HepG2 (cell line): ENCODE results near the gene CARS1. TPM values are rescaled to one million over a fixed set of nuclear protein-coding genes. Genes with fewer than 3 reads are reported as not detected.
A peak's percentile ranks its signal among the peaks of the same experiment; 100 is the strongest.

Experiments used
- ASH2L ChIP-seq: fragments of 300-600, 200-600 bp; sonication (generic); IDR thresholded peaks from 2 replicates; pipeline ENCODE4 v1.7.0; 2017; ENCODE audit warnings: low read depth, mild to moderate bottlenecking, moderate library complexity, mixed read lengths, low read length; ENCODE audit not compliant: insufficient read length
- GATAD2A ChIP-seq: IDR thresholded peaks from 2 replicates; pipeline ENCODE4 v1.6.1; 2016
- KDM5B ChIP-seq: sonication (generic); formaldehyde crosslinking; IDR thresholded peaks from 2 replicates; pipeline ENCODE4 v1.4.0; 2020; ENCODE audit warnings: missing genetic modification reagents, mild to moderate bottlenecking, borderline replicate concordance
- NFRKB ChIP-seq: fragments of 450-650 bp; IDR thresholded peaks from 2 replicates; pipeline ENCODE4 v1.6.1; 2017
- POLR2AphosphoS2 ChIP-seq: IDR thresholded peaks from 2 replicates; pipeline ENCODE4 v1.6.1; 2011; ENCODE audit warnings: low read depth, low read length, improper control_type of control experiment
- REL ChIP-seq: sonication (generic); formaldehyde crosslinking; conservative IDR thresholded peaks from 2 replicates; pipeline ENCODE4 v1.8.0; 2022; ENCODE audit warnings: mild to moderate bottlenecking, missing genetic modification reagents, moderate library complexity
- REST ChIP-seq, 2 experiments: IDR thresholded peaks; 2 replicates each; pipeline ENCODE4 v1.6.1; 2011 to 2012; ENCODE audit warnings: low read length in 2 of 2, borderline replicate concordance in 1 of 2, low read depth in 1 of 2, mild to moderate bottlenecking in 1 of 2, moderate library complexity in 1 of 2
- SAFB2 ChIP-seq: sonication (generic); formaldehyde crosslinking; IDR thresholded peaks from 2 replicates; pipeline ENCODE4 v1.5.1; 2020; ENCODE audit warnings: missing genetic modification reagents, low read depth, mild to moderate bottlenecking, borderline replicate concordance
- SMYD3 ChIP-seq: sonication (generic); formaldehyde crosslinking; IDR thresholded peaks from 2 replicates; pipeline ENCODE4 v1.8.1; 2023; ENCODE audit warnings: mild to moderate bottlenecking, missing genetic modification reagents
- TEF ChIP-seq: sonication (generic); formaldehyde crosslinking; IDR thresholded peaks from 2 replicates; pipeline ENCODE4 v1.5.0; 2020; ENCODE audit warnings: missing genetic modification reagents
- THAP11 ChIP-seq: IDR thresholded peaks from 2 replicates; pipeline ENCODE4 v1.6.1; 2016; ENCODE audit warnings: missing biosample characterization, missing genetic modification reagents
- ZNF20 ChIP-seq: sonication (generic); formaldehyde crosslinking; IDR thresholded peaks from 2 replicates; pipeline ENCODE4 v1.4.0; 2020; ENCODE audit warnings: mild to moderate bottlenecking, moderate library complexity, missing genetic modification reagents
- ZNF432 ChIP-seq: sonication (generic); formaldehyde crosslinking; IDR thresholded peaks from 2 replicates; pipeline ENCODE4 v1.5.0; 2020; ENCODE audit warnings: missing genetic modification reagents, mild to moderate bottlenecking, borderline replicate concordance
- ZNF484 ChIP-seq: sonication (generic); formaldehyde crosslinking; IDR thresholded peaks from 2 replicates; pipeline ENCODE4 v1.5.1; 2020; ENCODE audit warnings: mild to moderate bottlenecking, low read depth, missing genetic modification reagents, borderline replicate concordance
- ZNF597 ChIP-seq: sonication (generic); formaldehyde crosslinking; IDR thresholded peaks from 2 replicates; pipeline ENCODE4 v1.5.0; 2020; ENCODE audit warnings: missing genetic modification reagents
- ZNF652 ChIP-seq: IDR thresholded peaks from 2 replicates; pipeline ENCODE4 v1.6.1; 2016; ENCODE audit warnings: low read depth, borderline replicate concordance
- ZNF713 ChIP-seq: sonication (generic); formaldehyde crosslinking; IDR thresholded peaks from 2 replicates; pipeline ENCODE4 v1.4.0; 2020; ENCODE audit warnings: mild to moderate bottlenecking, missing genetic modification reagents
- ZNF724P ChIP-seq: sonication (generic); formaldehyde crosslinking; IDR thresholded peaks from 2 replicates; pipeline ENCODE4 v1.8.0; 2022; ENCODE audit warnings: missing genetic modification reagents, borderline replicate concordance
- polyA plus RNA-seq, 8 experiments: library from polyadenylated mRNA; depleted of rRNA in 3 of 8; stranded (reverse) in 7 of 8; unstranded in 1 of 8; fragments of >200 nt; fragmentation: Illumina TruSeq in 4 of 8; extraction: Trizol in 4 of 8; gene quantifications; 2 replicates each; pipeline versions ENCODE4 v1.2.1 to v1.2.3, GENCODE V29; 2011 to 2016; ENCODE audit warnings: low read depth in 4 of 8, missing spikeins in 1 of 8, mixed read lengths in 1 of 8; ENCODE audit not compliant: insufficient read depth in 1 of 8
- total RNA-seq, 5 experiments: library from RNA; depleted of rRNA; stranded (reverse); fragments of >200 nt; fragmentation: Illumina TruSeq; extraction: Trizol; gene quantifications; 2 replicates each; pipeline ENCODE4 v1.2.3, GENCODE V29; 2016; ENCODE audit warnings: low read depth in 1 of 5
- TF ChIP-seq, protein P1 (sequence below): sonication (generic); formaldehyde crosslinking; conservative IDR thresholded peaks from 2 replicates; pipeline ENCODE4 v1.8.1; 2023; ENCODE audit warnings: missing genetic modification reagents
- TF ChIP-seq, protein P2 (sequence below): sonication (generic); formaldehyde crosslinking; conservative IDR thresholded peaks from 2 replicates; pipeline ENCODE4 v1.5.0; 2020; ENCODE audit warnings: missing genetic modification reagents

Gene CARS1
- total and polyA plus RNA-seq, 2 of the 13 experiments (the other 11 are each of a cell fraction or from before 2014, with no cell fraction given): 33.8 to 47.0 TPM

DNA sequence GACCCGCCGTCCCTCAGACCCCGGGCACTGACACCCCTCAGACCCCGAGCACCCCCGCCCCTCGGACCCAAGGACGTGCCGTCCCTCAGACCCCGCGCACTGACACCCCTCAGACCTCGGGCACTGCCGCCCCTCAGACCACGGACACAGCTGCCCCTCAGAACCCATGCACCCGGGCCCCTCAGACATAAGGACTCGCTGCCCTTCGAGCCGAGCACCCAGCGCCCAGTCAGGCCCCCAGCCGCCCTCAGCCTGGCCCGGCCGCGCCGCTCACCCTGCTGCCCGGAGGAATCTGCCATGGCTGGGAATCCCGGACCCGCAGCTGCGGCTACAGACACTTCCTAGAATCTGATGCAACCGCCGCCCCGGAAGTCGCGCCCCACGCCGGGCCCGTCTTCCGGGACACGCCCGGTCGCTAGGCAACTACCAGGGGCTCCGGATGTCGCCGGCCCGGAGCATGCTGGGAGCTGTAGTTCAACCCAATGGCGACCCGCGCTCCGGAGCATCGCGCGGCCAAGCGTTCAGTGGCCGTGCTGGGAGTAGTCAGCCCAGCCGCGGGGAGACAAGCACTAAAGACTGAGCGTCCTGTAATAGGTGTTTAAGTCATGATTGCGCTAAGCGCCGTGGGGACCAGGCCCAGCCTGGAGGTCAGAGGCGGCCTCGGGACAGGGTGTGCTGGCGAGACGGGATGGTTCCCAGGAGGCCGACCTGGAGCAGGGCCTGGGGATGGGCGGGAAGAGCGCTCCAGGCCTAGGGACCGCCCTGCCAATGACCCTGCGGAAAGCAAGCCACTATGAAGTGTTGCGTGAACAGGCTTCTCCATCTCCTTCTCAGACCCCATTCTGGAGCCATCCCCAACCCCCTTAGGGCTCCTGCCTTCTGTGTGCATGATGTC is at the start of gene CARS1 (continued):
- TF ChIP-seq POLR2AphosphoS2 (no peak), REL (CRISPR knock-in tag) (no peak), ASH2L (peak; percentile 45), THAP11 (peak; percentile 100), ZNF484 (no peak), ZNF652 (CRISPR knock-in tag) (no peak), ZNF597 (CRISPR knock-in tag) (no peak), SAFB2 (CRISPR knock-in tag) (no peak), SMYD3 (peak; percentile 61; the same call in 1 of the 2 replicates), TEF (CRISPR knock-in tag) (no peak), ZNF20 (CRISPR knock-in tag) (no peak), ZNF724P (CRISPR knock-in tag) (no peak), REST (IDR thresholded peaks at IDR 0.05; ENCODE audit: borderline replicate concordance in 1 of 2, low read depth in 1 of 2, low read length in 2 of 2) (no peak), KDM5B (CRISPR knock-in tag) (peak; percentile 47; the same call in 1 of the 2 replicates), ZNF432 (no peak), NFRKB (no peak), ZNF713 (CRISPR knock-in tag) (no peak), GATAD2A (CRISPR knock-in tag) (no peak; the same call in 1 of the 2 replicates)
- TF ChIP-seq, protein P1, sequence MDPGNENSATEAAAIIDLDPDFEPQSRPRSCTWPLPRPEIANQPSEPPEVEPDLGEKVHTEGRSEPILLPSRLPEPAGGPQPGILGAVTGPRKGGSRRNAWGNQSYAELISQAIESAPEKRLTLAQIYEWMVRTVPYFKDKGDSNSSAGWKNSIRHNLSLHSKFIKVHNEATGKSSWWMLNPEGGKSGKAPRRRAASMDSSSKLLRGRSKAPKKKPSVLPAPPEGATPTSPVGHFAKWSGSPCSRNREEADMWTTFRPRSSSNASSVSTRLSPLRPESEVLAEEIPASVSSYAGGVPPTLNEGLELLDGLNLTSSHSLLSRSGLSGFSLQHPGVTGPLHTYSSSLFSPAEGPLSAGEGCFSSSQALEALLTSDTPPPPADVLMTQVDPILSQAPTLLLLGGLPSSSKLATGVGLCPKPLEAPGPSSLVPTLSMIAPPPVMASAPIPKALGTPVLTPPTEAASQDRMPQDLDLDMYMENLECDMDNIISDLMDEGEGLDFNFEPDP: no peak
- TF ChIP-seq, protein P2, sequence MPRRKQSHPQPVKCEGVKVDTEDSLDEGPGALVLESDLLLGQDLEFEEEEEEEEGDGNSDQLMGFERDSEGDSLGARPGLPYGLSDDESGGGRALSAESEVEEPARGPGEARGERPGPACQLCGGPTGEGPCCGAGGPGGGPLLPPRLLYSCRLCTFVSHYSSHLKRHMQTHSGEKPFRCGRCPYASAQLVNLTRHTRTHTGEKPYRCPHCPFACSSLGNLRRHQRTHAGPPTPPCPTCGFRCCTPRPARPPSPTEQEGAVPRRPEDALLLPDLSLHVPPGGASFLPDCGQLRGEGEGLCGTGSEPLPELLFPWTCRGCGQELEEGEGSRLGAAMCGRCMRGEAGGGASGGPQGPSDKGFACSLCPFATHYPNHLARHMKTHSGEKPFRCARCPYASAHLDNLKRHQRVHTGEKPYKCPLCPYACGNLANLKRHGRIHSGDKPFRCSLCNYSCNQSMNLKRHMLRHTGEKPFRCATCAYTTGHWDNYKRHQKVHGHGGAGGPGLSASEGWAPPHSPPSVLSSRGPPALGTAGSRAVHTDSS (CRISPR knock-in tag): no peak
